GM12865 (cell line): Measurements from ENCODE around the gene NOTO.

Experiments used
- DNase-seq: peaks from one replicate; pipeline ENCODE4 v3.0.0; 2010; ENCODE audit warnings: low read depth
- H3K4me3 ChIP-seq: 2 replicates; pipeline ENCODE4 v1.5.1; 2011; ENCODE audit warnings: mild to moderate bottlenecking, low read depth, low read length, control low read depth
- TF ChIP-seq, protein P1 (sequence below): IDR thresholded peaks from 2 replicates; pipeline ENCODE4 v1.5.1; 2011; ENCODE audit warnings: low read length, control low read depth, low read depth, inconsistent platforms; ENCODE audit not compliant: insufficient read depth; ENCODE audit errors: missing control alignments

Gene NOTO

DNA sequence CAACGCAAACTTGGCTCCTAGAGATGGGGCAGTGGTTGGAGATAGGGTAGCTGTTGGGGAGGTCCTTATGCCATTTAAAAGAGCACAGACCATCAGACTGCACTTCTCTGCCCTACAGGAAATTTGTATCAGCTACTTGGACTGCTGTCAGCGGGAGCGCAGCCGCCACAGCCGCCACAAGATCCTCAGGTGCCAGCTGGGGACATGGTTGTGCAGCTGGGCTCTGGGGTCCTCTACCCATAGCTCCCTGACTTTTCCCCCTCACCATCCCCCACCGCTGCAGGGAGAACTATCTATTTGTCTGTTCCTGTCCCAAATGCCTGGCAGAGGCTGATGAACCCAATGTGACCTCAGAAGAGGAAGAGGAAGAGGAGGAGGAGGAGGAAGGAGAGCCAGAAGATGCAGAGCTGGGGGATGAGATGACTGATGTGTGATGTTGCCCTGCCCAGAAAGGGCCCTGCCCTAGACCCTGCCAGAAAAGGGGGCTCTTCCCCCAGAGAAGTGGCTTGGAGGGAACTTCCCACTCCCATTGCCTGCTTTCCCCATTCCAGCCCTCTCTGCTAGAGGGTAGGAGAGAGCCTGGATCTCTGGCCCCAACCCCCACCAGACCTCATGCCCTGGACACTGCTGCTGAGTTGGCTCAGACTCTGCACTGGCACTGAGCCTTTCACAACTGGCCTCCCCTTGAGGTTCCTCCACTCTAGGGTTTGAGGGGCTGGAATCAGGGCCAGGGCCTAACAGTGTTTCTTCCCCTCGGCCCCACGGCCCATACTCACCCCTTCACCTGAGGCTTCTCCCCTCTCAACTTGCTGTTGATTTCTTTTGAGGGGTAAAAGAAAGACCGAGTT is 23.4 kb downstream of the NOTO start:
- no peak overlapping the region for H3K4me3 ChIP-seq
- DNase-seq = no peak
- TF ChIP-seq, protein P1, sequence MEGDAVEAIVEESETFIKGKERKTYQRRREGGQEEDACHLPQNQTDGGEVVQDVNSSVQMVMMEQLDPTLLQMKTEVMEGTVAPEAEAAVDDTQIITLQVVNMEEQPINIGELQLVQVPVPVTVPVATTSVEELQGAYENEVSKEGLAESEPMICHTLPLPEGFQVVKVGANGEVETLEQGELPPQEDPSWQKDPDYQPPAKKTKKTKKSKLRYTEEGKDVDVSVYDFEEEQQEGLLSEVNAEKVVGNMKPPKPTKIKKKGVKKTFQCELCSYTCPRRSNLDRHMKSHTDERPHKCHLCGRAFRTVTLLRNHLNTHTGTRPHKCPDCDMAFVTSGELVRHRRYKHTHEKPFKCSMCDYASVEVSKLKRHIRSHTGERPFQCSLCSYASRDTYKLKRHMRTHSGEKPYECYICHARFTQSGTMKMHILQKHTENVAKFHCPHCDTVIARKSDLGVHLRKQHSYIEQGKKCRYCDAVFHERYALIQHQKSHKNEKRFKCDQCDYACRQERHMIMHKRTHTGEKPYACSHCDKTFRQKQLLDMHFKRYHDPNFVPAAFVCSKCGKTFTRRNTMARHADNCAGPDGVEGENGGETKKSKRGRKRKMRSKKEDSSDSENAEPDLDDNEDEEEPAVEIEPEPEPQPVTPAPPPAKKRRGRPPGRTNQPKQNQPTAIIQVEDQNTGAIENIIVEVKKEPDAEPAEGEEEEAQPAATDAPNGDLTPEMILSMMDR = no peak

DNA sequence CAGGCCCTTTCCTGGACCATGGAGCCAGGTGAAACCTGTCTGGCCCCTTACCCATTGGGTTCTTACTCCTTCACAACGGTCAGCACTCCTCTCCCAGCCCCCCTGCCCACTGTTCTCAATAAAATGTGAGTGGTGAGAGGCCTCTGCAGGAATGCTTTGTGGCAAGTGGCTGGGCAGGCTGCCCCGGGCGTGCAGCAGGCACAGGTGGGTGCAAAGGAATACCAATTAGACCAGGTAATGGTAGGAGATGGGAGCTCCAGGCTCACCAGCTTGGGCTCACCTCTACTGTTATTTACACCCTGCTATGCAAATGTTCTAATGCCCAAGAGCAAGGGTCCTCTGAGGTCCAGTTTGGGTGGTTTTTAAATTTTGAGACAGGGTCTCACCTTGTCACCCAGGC is 24.7 kb downstream of the NOTO start:
- no peak for DNase-seq
- TF ChIP-seq, protein P1 = no peak
- no peak overlapping the region for H3K4me3 ChIP-seq

DNA sequence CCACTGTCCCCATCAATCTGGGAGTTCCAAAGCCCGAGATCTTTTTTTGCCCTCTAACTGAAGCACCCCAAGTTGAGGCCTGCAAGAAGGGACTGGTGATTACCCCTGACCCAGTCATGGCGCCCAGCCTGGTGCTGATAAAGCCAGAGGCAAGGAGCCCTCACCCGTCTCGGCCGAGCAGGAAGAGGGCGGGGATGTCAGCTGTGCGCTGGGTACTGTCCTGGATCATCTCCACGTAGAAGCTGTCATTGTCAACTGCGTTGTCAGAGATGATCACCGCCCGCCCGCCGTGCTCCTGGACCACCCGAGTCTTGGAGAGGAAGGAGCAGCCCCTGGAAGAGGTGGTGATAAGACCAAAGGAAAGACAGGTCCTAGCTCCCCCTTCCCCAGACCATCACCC is 26.3 kb downstream of the NOTO start:
- TF ChIP-seq, protein P1 = no peak
- no peak overlapping the region for H3K4me3 ChIP-seq
- DNase-seq = no peak

GRCh38 chr2:73232403-73233153 is 30.2 kb downstream of the NOTO start:
- DNase-seq = peak; percentile 55
- TF ChIP-seq, protein P1 = no peak

DNA sequence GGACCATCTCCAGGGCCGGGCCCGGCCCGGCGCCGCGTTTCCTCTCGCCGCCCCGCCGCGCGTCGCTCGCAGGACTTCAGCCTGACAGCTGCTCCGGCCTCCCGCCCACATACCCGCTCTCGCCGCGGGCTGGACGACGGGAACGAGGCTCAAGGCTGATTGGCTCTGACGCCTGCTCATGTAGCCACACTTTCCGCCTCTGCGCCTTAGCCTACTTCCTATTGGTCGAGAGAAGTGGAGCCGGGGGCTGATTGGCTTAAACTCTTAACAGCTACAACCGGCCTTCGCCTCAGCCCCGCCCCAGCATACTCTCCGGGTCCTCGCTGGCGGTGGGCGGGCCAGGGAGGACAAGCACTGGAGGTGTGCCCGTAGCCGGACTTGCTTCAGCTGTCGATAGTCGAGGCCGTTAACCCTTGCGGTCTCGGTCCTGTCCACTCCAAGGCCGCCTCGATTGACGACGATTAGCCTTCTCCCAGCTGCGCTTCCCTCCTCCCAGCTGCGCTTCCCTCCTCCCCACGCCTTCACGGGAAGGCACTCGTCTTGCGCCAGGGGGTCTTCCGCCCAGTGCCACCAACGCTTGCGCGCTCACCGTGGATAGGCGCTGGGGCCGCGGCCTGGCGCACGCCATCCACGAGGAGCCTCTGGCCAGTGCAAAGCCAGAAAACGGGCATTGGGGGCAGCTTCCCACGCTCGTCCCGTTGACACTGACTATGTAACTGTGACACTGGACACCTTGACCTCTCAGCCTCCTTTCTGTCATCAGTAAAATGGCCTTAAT is 31.0 kb downstream of the NOTO start, which contains the start of gene PRADC1:
PRADC1 (minus strand) TSS at position 86 of the 778 bp plus-strand sequence; CDS start at position 7, 79 bp downstream.
- DNase-seq = peak; percentile 99
- TF ChIP-seq, protein P1 = no peak
- peak within 1 kb of the TSS; percentile 84 for H3K4me3 ChIP-seq

More at GRCh38 chr2:73232403-73233153, 30.2 kb downstream of the NOTO start:
- H3K4me3 ChIP-seq = peak overlapping the region; percentile 72
